Urothelium cell line (cell line): ENCODE results near the gene KLHL41.
A peak's percentile ranks its signal among the peaks of the same experiment; 100 is the strongest.
"Not testable (repeated sequence)": the region's sequence is repeated elsewhere in the genome, so short reads cannot be mapped to it uniquely, and the experiment has no call there.

Experiments
- DNase-seq: peaks from one replicate; pipeline ENCODE4 v3.0.0; 2011; ENCODE audit warnings: low spot score, mixed read lengths
- FAIRE-seq: peaks from 2 replicates; lab custom pipeline; 2011; peaks lifted over from hg19 to GRCh38; lab: Jason Lieb, UNC

The KLHL41 gene

DNA sequence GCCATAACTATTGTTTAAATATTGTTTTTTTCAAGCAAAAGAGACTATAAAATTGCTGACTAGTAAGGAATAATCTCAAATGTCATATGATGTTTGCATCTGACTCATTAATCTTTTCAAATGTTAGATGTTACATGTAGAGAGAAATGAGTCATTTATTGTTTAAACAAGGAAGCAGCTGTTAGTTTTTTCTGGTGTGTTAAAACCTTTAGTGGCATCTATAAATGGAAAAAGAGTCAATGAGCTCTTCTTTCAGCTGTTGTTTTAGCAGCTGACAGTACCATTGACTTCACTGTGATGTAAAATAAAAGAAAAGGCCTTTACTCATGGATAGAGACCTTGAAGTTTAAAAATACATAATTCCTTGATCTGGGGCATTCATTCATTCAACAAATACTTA, 1.8 kb upstream of the KLHL41 start:
- FAIRE-seq (no peak), DNase-seq (peak; percentile 40)

DNA sequence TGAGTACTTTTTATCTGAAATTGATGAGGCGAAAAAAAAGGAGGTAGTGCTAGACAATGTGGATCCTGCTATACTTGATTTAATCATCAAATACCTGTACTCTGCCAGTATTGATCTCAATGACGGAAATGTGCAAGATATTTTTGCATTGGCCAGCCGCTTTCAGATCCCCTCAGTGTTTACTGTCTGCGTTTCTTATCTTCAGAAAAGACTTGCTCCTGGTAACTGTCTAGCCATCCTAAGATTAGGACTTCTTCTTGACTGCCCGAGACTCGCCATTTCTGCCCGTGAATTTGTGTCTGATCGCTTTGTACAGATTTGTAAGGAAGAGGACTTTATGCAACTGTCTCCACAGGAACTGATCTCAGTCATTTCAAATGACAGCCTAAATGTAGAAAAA, 453 bp downstream of the KLHL41 start:
- DNase-seq (no peak), FAIRE-seq (no peak)

DNA sequence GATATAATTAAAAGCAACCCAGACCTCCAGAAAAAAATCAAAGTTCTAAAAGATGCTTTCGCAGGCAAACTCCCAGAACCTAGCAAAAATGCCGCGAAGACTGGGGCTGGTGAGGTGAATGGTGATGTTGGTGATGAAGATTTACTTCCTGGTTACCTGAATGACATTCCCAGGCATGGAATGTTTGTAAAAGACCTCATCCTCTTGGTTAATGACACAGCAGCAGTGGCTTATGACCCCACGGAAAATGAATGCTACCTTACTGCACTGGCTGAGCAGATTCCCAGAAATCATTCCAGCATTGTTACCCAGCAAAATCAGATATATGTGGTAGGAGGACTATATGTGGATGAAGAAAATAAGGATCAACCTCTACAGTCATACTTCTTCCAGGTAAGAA, 994 bp downstream of the KLHL41 start:
- DNase-seq: no peak
- no peak for FAIRE-seq

DNA sequence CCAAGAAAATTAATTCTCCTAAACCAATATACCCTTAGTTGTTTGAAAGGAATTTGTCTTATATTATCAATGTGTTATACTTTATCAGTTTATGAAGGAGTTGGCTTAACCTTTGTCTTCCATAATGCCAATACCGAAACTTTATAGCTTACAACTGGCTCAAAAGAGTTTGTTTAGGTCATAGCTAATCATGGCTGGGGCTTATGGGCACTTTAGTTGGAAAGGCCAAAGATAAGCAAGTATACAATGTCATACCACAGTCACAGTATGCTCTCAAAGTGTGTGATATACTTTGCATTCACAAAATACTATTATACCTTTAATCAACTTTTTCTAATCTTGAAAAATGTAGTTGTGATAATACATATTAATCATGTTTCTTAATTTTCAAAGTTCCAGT, 2.3 kb downstream of the KLHL41 start:
- DNase-seq: no peak
- FAIRE-seq: no peak

DNA sequence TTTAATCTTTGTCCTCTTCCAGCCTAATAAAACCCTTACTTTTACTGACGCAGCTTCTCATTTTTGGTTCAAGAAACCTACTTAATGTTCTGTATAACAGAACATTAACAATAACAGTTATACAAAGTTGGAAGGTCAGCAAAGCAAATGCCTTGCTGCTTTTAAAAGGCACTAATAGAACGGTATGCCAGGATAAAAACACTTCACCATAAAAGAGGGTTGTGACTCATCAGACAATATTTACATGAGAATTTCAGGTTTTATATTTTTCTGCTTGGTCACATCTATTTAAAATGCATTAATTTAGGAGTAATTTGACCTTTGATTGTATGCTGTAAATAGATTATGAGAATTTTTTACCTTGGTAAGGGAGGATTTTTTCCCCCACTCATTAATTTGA, 3.0 kb downstream of the KLHL41 start:
- FAIRE-seq: no peak
- DNase-seq: no peak

DNA sequence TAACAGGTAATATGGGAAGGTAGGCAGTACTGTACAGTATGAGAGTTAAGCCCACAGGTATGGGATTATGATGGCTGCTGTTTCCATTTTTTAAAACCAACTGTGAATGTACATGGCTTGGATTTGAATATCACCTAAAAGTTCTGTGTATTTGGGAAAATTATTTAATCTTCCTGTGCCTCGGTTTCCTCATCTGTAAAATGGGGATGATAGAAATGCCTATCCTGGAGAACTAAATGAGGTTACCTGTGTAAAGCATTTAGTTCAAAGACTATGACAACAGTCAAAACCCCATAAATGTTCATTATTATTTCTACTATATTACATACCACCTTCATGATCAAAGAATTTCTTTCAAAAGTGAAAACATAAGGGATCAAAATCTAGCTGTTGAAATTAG, 3.6 kb downstream of the KLHL41 start:
- FAIRE-seq (no peak), DNase-seq (no peak)

DNA sequence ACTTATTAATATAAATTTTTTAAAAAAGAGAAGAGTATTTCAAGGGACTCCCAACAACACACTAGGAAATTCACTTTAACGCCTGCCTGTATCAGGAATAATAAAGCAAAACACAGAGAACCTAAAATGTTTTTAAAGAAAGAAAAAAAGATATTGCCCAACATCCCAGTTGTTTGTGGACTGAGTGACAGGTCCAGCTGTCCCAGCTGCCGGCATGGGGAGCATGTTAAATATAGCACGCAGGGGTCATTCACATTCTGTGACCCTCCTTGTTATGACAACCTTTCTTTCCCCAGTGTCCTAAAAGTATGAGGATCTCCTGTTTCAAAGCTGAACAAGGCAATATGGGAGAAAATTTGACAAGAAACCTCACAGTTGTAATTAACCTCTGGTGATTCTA, 4.4 kb downstream of the KLHL41 start:
- no peak for FAIRE-seq
- DNase-seq: no peak

DNA sequence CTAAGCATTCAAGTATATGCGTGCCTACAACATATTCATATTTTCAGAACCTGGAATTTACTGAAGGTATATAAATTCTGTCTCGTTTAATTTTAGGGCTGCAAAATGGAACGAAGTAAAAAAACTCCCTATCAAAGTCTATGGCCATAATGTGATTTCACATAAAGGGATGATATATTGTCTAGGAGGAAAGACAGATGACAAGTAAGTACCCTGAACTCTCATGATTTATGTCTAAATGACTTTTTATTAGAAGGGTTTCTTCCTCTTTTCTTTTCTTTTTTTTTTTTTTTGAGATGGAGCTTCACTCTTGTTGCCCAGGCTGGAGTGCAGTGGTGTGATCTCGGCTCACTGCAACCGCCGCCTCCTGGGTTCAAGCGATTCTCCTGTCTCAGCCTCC, 5.3 kb downstream of the KLHL41 start:
- DNase-seq, FAIRE-seq: not testable (repeated sequence)

DNA sequence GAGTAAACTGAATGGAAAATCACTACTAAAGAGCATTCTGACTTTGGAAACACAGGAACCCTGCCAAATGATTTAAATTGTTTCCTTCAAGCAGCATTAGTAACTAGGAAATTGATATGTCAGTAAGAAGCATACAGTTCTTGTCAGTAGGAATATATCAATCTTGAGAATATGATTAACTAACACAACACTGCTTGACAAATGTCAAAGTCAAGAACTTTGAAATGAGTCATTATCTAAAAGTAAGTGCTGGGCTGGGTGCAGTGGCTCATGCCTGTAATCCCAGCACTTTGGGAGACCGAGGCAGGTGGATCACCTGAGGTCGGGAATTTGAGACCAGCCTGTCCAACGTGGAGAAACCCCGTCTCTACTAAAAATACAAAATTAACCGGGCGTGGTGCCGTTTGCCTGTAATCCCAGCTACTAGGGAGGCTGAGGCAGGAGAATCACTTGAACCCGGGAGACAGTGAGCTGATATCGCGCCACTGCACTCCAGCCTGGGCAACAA, 7.0 kb downstream of the KLHL41 start:
- not testable (repeated sequence) for DNase-seq, FAIRE-seq

DNA sequence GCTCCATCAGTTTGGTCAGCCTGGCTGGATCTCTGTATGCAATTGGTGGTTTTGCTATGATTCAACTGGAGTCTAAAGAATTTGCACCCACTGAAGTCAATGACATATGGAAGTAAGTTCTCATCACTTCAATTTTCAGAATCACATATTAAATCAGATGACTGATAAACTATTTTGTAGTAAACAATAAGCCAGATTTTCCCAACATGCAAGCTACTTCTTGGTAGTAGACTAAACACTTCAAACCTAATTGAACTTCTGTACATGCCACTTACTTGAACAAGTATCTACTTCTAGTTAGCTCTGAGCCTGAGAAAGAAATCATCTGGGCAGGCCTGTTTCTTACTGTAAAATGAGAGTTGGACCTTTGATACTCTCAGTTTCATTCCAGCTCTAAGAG, 11.4 kb downstream of the KLHL41 start:
- FAIRE-seq (no peak), DNase-seq (no peak)

DNA sequence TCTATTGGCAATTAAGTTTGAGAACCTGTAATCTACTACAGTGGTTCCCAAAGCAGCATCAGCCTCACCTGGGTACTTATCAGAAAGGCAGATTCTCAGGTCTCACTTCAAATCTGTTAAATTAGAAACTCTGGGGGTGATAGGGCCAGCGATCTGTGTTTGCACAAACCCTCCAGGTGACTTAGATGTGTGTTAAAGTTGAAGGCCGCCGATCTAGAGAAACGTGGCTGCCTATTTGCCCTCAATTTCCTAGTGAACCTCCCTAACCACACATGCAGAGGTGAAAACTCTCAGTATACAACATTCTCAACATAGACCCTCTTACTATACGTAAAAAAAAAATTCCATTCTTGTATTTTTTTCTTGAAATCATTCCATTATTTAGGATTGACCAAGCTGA, 14.2 kb downstream of the KLHL41 start:
- FAIRE-seq: no peak
- no peak for DNase-seq

DNA sequence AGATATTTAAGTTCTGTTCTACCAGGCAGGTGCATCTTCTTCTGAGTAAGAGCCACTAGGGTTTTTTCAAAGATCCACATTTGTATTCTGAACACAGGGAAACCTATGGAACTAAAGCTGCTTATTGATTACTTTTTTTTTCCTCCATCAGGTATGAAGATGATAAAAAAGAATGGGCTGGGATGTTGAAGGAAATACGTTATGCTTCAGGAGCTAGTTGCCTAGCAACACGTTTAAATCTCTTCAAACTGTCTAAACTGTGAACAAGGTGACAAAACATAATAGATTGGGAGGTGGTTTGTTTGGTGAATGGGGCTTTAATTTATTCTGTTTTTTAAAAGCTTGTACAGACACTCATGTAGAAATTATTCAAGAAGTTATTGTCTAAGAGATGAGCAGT, 15.9 kb downstream of the KLHL41 start:
- no peak for FAIRE-seq

DNA sequence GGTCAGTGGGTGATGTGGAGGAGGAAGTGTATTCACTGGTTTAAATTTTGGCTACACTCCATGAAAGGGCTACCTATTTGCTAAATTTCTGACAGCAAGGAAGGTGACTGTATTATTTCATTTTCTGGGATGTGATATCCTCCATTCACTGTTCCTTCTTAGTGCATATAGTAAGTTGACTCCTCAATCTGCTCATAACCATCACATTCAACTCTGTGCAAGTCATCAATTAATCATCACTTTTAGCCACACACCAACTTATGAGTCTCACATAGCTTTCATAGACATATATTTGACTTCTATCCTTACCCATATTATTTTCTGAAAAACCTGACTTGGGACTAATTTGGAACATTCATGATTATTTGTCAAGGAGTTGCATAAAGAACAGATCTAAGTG, 16.9 kb downstream of the KLHL41 start:
- FAIRE-seq: no peak

More for the DNA sequence above, 15.9 kb downstream of the KLHL41 start:
- no peak for DNase-seq

DNA sequence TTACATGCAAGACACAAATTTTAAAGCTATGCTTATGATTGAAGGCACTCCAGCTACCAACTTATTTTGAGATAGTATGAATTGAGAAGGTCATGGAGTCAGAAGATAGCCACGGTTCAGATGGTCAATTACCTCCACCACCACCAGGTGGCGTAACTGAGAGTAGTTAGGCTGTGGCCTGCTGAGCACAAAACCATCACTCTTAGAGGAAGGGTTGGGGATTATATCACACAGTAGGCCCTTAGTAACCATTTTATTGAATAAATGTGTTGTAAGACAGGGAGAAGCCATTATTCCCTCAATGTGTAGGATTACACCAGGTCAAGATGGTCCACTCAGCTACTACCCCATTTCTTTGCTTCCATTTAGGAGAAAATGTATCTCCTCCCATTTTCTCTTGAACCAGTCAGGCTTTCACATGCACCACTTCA, 18.8 kb downstream of the KLHL41 start:
- peak; percentile 79 for FAIRE-seq
- peak; percentile 57 for DNase-seq

More for the DNA sequence above, 16.9 kb downstream of the KLHL41 start:
- no peak for DNase-seq

DNA sequence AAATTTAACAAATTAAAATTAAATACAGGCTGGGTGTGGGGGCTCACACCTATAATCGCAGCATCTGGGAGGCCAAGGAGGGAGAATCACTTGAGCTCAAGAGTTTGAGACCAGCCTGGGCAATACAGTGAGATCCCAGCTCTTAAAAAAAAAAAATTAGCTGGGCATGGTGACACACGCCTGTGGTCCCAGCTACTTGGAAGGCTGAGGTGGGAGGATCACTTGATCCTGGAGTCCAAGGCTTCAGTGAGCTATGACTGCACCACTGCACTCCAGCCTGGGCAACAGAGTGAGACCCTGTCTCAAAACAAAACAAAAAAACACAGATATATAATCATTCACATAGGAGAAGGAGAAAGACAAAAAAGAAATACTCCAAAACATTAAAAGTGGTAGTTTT, 30.0 kb downstream of the KLHL41 start:
- DNase-seq, FAIRE-seq: not testable (repeated sequence)

DNA sequence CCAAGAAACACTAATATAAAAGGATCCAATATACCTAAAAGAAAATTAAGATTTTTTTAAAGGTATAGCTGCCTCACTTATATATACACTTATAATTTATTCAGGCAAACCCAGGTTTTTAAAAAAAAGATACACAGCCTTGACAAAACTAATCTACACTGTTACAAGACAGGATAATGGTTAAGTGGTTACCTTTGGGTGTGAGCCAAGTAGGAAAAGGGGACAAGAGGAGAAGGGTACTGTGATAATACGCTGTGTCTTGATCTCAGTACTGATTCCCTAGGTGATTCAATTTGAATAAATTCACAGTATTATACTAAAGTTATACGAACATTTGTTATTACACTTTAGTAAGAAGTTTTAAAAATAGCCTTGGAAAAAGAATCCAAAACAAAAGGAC, 30.6 kb downstream of the KLHL41 start:
- FAIRE-seq: no peak
- DNase-seq: no peak

DNA sequence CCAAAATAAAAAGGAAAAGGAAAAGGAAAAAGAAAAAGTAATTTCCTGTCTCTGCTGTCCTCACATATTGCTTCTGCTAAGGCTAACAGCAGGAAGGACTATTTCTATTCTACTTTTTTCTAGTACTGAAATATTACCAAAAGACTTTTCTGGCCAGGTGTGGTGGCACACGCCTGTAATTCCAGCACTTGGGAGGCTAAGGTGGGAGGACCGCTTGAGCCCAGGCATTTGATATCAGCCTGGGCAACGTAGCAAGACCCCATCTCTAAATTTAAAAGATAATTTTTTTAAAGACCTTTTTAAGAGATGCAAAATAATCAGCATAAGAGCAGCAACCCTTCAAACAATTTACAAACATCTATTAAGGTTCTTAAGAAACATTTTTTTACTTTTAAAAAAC, 32.9 kb downstream of the KLHL41 start:
- no peak for FAIRE-seq
- DNase-seq: no peak

DNA sequence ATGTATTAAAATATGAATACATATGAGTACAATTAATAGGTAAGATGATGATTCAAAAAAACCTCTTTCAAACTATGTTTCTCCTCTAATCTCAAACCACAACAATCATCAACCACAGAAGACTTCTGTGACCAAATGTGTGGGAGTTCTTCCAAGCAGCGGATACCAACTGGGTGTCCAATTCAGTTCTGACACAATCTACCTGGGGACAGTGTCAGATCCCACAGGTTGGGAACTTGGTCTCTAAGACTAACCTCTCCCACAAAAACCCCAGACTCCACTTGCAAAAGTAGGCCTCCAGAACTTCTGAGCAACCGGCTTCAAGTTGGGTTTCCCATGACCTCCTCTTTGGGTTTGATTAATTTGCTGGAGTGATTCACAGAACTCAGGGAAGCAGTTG, 37.3 kb downstream of the KLHL41 start:
- FAIRE-seq (no peak), DNase-seq (no peak)

DNA sequence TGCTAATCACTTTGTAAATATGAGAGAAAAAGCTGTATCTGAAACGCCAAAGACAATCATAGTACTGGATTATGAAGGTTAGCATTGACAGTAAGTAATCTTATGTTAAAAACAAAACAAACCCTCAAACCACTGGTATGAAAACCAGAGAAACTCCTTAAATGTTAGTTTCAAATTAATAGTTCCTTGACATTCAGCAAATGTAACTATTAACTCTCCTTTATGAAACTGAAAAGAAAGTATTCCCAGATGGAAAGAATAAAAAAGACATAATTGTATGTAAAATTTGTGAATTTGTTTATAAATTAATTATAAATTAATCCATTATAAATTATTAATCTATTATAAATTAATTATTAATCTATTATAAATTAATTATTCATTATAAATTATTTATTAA, 51.9 kb downstream of the KLHL41 start:
- DNase-seq (no peak), FAIRE-seq (no peak)

DNA sequence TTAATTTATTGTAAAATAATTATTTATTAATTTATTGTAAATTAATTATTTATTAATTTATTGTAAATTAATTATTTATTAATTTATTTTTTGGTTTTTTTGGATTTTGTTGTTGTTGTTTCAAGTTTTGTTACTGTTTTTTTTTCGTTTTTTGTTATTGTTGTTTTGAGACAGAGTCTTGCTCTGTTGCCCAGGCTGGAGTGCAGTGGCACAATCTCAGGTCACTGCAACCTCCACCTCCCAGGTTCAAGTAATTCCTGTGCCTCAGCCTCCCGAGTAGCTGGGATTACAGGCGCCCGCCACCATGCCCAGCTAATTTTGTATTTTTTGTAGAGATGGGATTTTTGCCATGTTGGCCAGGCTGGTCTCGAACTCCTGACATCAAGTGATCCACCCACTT, 52.6 kb downstream of the KLHL41 start:
- not testable (repeated sequence) for FAIRE-seq, DNase-seq

DNA sequence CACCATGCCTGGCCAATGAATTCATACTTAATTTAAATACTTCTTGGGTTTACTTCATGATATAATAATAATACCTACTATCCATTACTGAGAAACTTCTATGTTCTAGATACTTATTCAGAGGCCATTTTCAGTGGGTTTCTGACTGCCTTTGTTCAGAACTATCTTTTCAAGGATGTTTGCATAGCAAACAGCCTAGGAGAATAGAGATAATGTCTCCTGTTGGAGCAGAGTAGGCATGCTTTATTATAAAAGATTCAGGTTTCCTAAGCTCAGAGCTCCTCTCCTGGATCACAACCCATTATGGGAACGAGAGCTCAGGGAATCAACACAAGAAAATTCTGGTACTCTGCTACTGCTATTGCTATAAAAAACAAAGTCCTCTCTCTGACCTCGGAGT, 53.0 kb downstream of the KLHL41 start:
- DNase-seq: no peak
- FAIRE-seq: no peak

DNA sequence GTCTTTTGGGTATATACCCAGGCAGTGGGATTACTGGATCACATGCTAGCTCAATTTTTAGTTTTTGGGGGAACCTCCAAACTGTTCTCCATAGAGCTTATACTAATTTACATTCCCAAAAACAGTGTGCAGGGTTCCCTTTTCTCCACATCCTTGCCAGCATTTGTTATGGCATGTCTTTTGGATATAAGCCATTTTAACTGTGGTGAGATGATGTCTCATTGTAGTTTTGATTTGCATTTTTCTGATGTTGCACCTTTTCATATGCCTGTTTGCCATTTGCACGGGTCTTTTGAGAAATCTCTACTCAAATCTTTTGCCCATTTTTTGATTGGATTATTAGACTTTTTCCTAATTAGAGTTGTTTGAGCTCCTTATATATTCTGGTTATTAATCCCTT, 56.2 kb downstream of the KLHL41 start:
- DNase-seq: no peak
- no peak for FAIRE-seq

DNA sequence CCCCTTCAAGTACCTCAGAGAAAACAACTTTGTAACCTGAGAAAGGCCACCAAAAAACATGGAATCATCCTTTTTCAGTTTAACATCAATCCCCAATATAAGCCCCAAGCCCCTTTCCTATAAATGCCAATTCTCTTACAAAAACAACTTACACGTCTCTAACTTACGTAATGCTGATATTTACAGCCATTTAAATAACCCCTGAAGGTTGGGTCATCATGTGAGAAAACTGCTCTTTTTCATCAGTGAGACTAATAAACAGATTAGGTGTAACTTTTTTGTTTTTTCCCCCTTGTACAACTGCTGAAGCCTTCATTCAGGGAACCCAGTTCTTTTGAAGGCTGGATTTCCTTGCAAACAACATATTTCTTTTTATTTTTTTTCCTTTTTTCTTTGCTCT, 60.4 kb downstream of the KLHL41 start:
- DNase-seq (no peak), FAIRE-seq (no peak)
